EH (cell line): Measurements from ENCODE around the gene UBE2V1.
"Not testable (repeated sequence)": the region's sequence is repeated elsewhere in the genome, so short reads cannot be mapped to it uniquely, and the experiment has no call there.

Experiments used
- DNase-seq: peaks from one replicate; pipeline ENCODE4 v3.0.0-alpha.2; 2015; ENCODE audit warnings: low read depth

Gene UBE2V1

DNA sequence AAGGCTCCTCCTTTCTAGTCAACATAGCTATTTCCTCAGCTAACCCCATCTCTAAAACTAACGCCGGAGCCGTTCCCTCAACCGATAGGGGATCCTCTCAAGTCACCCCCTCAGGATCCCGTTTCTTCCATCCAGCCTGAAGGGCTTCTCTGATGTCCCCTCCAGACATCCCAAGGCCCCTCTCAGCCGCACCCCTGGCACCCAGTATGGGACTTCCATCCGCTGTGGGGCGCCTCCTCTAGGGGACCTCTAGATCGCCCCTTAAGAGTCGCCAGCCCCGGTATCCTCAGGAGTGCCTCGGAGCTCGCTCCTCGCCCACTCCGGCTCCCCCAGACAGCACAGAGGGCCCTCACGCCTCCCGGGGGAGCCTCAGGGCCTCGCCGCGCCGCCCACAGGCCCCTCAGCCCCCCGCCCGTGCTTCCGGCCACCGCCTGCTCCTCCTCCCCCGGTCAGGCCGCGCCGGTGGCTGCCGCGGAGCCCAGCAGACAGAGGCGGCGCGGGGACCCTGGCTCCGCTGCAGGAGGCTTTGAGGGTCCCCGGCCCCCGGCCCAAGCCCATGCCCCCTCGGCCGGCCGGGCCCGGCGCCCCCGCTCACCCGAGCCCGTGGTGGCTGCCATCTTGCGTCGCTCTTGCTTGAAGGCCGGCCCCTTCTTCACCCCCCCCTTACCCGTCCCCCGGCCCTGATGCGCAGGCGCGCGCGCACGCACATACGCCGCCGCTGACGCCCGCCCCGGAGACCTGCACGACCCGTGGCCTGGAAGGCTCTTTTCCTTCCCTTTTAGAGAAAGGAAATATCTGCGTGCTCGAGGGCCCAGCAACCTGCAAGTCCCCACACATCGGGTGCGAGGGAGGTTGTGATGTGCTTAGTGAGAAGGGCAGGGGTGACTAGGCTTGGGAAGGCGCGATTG, at the start of gene UBE2V1:
Gene UBE2V1 (minus strand): TSS at position 639 of the 908 bp plus-strand sequence. CDS start 22 bp downstream, at position 617.
- peak; percentile 87 for DNase-seq

DNA sequence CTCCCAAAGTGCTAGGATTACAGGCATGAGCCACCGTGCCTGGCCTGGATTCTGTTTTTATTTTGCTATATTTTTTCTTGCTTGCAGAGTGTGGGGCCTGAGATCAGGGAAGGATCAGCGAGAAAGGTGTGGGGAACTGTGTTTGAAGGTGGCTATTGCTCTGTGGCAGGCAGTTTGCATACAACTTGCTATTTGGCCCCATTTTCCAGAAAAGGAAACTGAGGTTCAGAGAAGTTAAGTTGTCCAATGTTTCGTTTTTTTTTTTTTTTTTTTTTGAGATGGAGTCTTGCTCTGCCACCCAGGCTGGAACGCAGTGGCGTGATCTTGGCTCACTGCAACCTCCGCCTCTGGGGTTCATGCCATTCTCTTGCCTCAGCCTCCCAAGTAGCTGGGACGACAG, 48.5 kb upstream of the UBE2V1 start:
- not testable (repeated sequence) for DNase-seq

GRCh38 chr20:50153500-50154377, 40.8 kb upstream of the UBE2V1 start, which contains the start of gene PEDS1:
Gene PEDS1 (minus strand): TSS chr20:50153723. CDS start chr20:50153637, 86 bp downstream.
- peak; percentile 91 for DNase-seq

- peak; percentile 20 for DNase-seq
These were observed 40.2 kb upstream of the UBE2V1 start for GRCh38 chr20:50153153-50153499.

- no peak for DNase-seq
These were observed 39.6 kb upstream of the UBE2V1 start for GRCh38 chr20:50152394-50153152.

GRCh38 chr20:50151034-50151743, 38.2 kb upstream of the UBE2V1 start:
- no peak for DNase-seq

DNA sequence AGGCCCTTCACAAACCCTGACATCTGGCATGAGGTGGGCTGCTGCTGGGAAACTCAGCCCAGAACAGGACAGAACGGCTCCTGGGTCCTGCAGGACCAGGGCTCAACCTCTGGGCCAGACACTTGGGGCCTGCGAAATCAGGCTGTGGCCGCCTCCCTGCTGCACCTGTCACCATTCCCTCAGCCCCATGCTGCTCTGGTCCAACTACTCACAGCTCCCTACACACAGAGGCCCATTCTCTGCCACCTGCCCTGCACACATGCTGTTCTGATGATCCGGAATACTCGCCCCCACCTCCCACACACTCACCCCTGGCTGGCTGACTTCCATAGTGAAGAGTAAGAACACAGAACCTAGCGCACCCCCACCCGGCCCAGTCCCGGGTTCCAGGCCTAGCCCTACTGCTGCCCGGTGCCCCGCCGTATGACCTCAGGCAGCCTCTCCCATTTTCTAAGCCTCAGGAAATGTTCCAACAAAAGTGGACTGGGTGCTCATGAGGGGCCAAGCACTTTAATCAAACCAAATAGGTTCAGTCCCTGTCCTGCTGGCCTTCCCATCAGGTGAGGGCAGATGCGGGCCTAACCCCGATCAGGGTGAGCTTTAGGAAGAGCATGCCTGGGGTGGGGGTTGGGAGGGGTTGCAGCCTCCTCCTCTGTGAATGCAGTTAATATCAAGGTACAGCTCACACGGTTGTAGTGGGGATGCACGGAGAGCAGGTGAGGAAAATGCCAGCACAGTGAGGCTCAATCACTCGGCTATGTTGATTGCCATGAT, 36.7 kb upstream of the UBE2V1 start:
- DNase-seq = no peak

DNA sequence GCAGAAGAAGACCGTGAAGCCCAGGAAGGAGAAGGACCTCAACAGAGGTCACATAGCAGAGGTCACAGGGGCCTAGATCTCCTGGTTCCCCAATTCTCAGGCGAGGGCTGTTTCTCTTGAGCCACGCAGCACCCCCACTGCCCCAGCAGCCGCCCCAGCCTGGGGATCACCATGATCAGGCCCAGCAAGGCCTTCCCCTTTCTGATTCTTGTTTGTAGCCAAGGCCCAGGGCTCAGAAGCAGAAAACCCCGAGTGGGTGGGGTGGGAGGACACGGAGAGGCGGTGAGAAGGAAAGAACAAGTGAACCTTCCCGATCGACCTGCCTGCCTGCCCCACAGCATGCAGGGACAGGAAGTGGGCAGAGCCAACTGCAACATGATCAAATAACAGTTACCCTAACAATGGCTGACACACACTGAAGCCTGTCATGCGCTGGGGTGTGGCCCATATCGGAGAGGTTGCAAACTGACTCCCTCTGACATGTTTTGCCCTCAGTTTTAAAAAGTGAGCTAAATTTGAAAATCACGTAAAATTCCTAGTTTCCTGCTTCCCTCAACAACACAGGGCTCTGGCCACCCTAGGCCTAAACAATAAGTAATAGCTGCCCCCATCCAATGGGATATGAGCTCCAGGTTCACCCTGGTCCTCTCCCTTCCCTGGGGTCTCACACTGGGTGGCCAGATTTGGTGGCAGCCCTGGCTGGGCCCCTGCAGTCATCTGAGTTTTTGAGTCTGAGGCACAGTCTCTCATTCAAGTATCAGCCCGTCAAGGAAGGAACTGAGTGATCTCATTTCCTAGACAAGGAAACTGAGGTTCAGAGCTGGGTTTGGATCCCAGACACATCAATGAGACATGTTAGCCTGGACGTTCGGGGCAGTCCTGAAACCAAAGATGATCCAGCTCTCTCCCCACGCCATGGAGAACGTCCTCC, 34.0 kb upstream of the UBE2V1 start:
- peak; percentile 26 for DNase-seq

DNA sequence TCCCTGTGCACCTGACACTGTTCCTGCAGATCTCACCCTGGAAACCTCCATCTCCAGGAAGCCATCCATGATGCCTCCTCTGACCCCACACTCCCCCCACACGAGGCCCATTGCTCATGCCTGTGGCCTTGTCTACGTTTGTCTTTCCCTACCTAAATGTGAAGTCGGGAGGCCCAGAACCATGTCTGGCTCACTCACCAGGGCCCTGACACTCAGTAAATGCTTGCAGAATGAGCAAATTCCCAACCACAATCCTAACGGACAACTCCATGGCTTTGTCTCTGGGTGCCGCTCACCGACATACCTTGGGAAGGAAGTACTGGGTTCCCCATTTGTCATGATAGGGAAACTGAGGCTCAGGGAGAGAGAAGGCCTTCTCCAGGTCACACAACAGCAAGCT, 33.3 kb upstream of the UBE2V1 start:
- no peak for DNase-seq

DNA sequence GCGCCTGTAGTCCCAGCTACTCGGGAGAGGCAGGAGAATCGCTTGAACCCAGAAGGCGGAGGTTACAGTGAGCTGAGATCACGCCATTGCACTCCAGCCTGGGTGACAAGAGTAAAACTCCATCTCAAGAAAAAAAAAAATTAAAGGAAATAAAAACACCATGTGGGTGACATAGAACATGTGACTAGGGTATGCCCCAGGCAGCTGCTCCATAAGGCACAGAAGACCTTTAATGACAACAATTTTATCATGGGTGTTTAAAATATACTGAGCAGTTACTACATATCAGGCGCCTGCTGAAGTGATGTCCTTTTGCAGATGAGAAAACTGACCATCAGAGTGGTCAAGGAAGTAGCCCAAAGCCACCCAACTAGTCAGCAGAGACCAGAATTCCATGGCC, 32.6 kb upstream of the UBE2V1 start:
- no peak for DNase-seq

DNA sequence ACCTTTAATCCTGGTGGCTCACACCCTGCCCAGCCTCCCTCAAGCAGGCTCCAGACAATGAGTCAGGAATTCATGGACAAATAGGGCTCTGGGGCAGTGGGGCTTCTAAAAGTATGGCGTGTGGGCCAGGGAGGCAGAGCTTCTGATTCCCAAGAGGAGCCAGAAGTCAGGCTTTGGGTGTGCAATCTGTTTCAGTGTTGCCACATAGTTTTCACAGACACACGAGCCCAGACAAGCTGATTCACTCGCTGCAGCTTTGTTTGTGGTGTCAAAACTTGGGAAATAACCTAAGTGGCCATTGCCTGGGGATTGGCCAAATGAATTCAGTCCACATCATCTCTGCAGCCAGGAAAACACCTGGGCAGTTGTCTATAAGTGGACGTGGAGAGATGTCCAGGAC, 31.4 kb upstream of the UBE2V1 start:
- peak; percentile 98 for DNase-seq

- no peak for DNase-seq
These were observed 29.9 kb upstream of the UBE2V1 start for GRCh38 chr20:50142812-50143211.

DNA sequence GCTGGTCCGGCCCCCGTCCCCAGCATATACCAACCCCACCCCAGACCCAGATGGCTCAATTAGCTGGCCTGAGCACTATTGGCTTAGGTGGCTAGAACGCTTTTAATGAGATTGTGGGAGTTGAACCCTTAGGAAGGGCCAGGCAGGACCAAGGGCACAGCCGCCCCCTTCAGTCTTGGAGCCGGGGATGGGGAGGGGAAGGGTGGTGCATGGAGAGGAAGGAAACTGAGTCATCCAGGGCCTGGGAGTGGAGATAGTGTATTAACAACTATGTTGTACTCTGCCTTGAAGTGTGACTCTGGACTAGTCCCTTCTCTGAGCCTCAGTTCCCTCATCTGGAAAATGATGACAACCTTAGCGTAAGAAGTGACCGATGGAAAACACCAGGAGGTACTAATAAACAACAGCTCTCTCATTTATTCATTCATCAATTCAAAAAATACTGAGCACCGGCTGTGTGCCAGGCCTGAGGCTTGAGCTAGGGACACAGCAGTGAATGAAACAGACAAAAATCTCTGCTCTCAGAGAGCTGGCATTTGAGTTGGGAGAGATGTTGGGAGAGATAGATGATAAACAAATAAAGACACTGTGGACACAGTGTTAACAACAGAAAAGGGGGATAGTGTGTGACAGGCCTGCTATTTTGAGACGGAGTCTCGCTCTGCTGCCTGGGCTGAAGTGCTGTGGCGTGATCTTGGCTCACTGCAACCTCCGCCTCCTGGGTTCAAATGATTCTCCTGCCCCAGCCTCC, 29.0 kb upstream of the UBE2V1 start:
- no peak for DNase-seq

DNA sequence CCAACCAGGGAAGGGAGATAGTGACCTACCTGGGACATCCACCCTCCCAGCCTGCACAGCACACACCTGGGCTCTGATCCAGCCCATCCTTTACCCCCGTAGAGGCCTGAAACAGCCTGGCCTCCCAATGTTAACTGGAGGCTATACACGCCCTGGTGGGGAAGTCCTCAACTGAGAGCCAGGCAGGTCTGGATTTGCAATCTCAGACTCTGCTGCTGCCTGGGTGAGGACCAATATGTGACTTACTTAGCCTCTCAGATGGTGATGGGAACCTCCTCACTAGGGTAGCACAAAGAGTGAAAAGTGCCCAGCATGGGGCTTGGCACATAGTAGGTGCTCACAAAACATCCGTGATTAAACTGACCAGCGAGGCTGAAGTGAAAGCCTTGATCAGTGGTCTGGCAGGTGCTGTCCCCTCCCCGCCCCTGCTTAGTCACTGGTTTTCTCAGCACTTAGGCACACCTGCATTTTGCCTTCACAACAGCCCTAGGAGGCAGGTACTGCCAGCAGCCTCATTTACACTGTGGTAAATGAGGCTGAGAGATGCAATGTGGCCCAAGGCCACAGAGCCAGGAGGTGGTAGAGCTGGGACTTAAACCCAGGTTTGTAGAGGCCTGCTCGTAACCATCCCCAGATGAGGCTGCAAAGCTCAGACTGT, 28.2 kb upstream of the UBE2V1 start:
- no peak for DNase-seq

- no peak for DNase-seq
These were observed 27.4 kb upstream of the UBE2V1 start for GRCh38 chr20:50140339-50140859.

GRCh38 chr20:50138479-50139393, 25.8 kb upstream of the UBE2V1 start:
- DNase-seq = no peak

- DNase-seq = no peak
These were observed 25.1 kb upstream of the UBE2V1 start for GRCh38 chr20:50138120-50138478.
